DMS153 treated with DMSO at 0.1 percent for 48 hours (cell line): ENCODE measurements around the gene BUB1.
"Not testable (repeated sequence)": the region's sequence is repeated elsewhere in the genome, so short reads cannot be mapped to it uniquely, and the experiment has no call there.

Source experiments
- DNase-seq: peaks from one replicate; lab custom pipeline; 2025; ENCODE audit not compliant: unreplicated experiment; lab: John Stamatoyannopoulos, UW

BUB1 gene

DNA sequence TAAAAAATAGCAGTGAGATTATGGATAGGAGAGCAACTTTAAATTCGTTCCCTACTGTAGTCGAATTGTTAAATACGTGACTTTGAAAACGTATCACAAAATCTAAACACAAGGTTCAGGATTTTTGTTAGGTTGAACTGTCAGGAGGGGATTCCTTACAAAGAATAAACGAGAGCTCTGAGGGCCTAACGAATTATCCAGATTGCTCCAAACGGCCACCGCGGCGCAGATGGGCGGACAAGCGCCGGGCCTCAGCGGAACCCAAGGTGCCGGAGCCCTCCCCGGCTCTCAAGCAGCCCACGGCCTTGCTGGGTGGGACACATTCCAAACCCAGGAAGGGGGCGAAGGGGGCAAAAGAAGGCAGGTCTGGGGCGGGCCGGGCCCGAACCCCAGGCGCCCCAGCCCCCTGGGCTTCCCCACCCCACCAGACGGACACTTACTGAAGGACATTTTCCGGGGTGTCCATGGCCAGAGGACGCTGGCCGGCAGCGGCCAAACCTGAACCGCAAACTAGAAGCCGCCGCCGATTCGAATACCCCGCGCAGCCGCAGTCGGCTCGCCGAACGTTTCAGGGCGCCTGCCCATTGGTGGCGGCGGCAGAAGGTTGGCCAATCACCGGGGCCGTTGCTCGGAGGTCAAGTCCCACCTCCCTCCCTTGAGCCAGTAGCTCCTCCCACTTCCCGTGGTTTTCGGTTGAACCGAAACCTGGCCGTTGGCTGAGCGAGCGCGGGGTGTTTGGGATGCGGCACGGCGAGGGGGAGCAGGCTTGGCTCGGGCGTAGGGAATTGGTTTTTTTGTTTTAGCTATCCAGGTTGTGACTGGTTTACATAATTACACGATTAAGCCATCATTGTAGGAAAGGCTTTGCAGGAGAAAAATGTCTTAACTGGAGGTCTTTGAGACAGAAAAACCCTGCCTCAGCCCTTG, at the start of gene BUB1:
Gene BUB1, minus strand, starts transcription at position 534 of the 927 bp plus-strand sequence. Its CDS starts 68 bp downstream, at position 466.
- peak; percentile 89 for DNase-seq

DNA sequence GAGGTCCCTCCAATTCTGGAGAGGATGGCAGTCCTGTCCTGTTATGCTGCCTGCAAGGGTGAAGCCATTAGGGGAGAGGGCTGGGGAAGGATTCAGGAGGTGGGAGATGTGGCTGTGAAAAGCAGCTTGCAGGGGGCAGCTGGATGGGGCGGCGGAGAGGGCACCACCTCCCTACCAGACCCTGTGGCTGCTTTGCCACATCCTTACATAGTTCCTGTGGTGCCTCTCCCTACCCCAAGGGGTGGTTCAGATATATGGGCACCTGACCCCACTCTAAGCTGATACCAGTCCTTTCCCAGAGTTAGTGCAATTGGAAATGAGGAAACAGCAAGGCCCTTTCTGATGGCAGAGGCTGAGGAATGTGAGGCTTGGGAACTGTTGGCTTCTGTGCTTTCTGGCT, 48.4 kb upstream of the BUB1 start:
- no peak for DNase-seq

DNA sequence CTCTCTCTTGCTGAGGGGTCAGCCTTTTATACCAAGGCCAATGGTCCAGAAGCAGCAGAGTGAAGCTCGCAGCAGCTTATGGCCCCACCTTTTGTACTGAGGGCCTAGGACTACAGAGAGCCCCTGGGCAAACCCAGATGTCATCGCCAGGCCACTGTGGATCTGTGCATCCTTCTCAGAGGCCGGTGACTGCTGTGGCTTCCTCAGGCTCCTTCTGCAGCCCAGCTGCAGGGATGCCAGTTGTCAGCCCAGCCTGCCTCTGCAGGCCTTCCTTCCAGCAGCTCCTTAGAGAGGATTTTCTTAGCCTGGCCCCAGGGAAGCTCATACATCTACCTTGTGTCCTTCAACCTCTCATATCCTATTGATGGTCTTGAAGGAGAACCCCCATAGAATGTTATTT, 48.0 kb upstream of the BUB1 start:
- DNase-seq, result no peak

- no peak for DNase-seq
Measured at GRCh38 chr2:110725370-110725769, 47.5 kb upstream of the BUB1 start.

DNA sequence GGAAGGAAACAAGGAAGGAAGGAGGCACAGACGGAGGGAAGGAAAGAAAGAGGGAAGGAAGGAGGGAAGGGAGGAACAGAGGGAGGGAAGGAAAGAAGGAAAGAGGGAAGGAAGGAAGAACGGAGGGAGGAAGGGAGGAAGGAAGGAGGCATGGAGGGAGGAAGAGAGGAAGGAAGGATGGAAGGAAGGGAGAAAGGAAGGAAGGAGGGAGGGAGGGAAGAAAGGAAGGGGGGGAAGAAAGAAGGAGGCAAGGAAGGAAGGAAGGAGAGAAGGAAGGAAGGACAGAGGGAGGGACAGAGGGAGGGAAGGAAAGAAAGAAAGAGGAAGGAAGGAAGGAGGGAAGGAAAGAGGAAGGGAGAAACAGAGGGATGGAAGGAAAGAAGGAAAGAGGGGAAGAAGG, 47.0 kb upstream of the BUB1 start:
- no peak for DNase-seq

DNA sequence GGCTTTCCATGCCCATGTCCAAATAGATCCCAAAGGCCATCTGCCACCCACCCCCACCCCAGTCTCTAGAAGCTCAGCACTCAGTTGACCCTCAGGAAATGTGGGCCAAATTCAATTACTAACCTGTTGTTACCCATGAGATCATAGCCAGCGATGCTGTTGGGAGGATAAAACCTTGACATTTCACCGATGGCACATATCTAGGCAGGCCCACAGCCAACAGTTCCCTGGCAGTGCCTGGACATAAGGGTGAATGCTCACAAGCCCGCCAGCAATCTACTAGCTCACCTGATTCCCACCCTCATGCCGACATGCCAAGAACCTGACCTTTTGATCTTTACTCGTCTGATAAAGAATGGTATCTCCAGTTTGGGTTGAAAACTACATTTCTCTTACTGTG, 42.7 kb upstream of the BUB1 start:
- no peak for DNase-seq

DNA sequence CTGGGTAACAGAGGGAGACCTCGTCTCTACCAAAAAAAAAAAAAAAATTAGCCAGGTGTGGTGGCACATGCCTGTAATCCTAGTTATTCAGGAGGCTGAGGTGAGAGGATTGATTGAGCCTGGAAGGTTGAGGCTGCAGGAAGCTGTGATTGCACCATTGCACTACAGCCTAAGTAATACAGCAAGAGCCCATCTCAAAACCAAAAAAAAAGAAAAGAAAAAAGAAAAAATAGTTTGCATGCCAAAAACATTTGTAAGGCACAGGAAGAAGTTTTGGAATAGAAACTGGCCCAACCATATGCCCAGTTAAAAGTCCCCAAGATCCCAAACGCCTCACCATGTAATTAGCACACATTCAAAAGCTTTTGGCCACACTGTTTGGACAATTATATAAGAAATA, 41.1 kb upstream of the BUB1 start:
- no peak for DNase-seq

DNA sequence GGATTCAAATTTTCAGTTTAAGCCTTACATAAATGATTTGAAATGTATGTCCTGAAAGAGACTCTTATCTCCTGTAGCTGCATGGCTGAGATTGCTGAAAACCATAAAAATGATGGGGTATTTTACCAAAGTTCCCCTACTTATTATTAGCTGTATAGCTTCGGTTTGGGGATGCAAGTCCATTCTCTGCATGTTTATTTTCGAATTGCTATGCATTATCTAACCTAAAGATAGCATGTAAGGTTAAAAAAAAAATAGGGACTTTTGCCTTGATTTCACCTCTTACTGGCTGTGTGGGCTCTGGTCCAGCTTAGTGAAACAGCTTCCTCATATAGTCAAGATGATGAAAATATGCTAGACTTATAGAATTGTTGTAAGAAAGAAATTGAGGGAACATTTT, 40.5 kb upstream of the BUB1 start:
- DNase-seq, result no peak

GRCh38 chr2:110717734-110718133, 39.9 kb upstream of the BUB1 start:
- DNase-seq, result no peak

GRCh38 chr2:110716959-110717645, 39.2 kb upstream of the BUB1 start:
- DNase-seq, result no peak

DNA sequence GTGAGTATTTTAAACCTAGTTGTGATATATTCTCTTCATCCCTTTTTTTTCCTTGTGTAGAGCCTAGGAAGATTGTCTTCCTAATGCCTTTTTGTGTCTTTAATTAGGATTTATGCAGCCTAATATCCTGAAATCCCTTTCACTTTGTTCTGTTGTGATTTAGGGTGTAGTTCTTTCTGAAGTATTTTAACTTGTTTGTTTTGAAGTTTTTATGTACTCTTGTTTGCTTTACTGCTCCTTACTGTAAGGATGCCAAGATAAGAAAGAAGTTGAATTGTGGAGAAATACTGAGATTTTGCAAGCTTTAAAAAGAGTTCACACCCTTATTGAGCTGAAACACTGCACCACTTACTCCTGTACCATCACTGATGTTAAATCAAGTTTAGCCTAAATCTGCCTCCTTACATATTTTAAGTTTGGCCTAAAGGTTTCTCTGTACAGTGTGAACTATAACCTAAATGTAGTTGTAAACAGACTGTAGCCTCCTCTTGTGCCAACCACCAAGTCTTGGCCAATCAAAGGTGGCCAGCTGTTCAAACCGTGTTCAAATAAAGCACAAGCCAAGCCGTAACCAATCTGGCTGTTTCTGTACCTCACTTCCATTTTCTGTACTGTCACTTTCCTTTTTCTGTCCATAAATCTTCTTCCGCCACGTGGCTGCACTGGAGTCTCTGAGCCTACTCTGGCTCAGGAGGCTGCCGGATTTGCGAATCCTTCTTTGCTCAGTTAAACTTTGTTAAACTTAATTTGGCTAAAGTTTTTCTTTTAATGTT, 36.8 kb upstream of the BUB1 start:
- DNase-seq, result no peak

DNA sequence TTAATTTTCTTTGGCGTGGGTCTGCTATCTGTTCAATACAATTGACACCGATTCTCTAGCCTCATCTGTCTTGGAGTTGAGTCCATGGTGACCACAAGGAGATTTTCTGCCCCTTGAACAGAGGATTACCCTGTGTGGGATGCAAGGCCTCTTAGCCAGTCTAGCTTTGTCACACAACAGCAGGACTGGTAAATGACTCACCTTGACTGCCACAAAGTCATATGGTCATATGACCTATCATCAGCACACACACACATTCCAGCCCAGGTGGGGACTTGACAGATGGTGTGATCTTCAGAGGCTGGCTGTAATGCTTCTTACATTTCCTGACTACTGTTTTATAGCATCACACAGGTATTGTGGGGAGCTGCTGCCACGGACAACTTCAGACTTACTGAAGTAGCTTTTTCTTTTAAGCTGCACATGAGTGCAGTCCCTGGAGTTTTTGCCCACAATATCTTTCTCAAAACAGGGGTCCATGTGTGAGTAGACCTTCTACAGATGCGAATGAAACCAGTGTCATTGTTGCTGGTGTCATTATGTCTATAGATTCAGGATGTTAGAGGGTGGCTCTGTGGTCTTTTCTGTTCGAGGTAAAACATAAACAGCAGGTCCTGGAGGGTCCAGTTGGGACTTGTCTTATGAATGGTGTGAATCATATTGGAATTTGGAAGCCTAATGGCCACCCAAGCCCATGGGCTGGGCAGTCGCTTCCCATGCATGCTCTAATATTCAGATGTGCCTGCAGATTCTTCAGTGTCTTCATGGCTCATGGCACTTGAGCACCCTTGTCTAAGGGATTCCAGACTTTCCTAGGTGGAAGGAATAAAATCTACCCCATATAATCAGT, 35.9 kb upstream of the BUB1 start:
- DNase-seq, result no peak

- DNase-seq, result no peak
Measured at GRCh38 chr2:110712737-110713136, 34.9 kb upstream of the BUB1 start.

DNA sequence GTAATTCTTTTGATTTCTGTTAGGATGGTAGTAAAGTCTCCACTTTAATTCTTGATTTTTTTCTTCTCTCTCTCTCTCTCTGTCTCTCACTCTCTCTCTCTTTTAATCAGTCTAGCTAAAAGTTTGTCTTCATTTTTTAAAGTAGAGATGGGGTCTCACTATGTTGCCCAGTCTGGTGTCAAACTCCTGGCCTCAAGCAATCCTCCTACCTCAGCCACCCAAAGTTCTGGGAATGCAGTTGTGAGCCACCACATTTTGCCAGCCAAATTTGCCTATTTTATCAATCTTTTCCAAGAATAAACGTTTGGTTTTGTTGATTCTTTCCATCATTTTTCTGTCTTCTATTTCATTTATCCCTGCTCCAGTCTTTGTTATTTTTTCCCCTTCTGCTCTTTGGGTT, 30.6 kb upstream of the BUB1 start:
- DNase-seq, result no peak

- DNase-seq, result no peak
Measured at GRCh38 chr2:110707386-110707965, 29.6 kb upstream of the BUB1 start.

DNA sequence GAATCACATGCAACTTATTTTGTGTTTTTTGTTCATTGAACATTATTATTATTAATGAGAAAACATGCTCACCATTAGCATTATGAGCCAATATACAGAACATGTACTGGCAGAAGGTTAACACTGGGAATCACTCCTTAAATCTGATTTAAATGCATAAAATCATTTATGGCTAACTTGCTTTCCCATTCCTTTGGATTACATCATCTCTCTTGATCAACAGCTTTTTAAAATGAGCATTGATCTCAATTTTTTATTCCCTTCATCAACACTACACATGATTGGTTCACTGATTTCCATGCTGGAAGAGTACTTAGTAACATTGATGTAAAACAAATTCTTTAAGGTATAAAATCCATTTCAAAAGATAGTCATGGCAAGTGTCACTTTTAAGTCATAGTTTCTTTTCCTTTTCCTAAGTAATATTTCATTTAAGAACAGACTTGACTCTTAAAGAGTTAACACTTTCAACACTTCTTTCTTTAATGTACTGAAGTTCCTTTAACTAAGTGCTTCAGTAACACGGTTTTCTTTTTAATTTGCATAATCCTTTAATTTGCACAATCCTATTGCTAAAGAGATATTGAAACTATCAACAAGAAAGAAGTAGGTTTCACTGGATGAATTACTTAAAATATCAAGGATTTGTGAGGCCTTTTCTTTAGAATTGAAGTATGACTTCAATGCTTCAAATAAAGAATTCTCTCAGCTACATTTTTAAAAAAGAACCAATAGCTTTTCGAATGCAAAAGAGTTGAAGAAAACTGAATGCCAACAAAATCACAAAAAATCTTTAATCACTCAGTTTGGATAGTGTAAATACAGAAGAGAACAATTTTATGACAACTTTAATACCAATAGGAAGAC, 24.9 kb upstream of the BUB1 start:
- no peak for DNase-seq

DNA sequence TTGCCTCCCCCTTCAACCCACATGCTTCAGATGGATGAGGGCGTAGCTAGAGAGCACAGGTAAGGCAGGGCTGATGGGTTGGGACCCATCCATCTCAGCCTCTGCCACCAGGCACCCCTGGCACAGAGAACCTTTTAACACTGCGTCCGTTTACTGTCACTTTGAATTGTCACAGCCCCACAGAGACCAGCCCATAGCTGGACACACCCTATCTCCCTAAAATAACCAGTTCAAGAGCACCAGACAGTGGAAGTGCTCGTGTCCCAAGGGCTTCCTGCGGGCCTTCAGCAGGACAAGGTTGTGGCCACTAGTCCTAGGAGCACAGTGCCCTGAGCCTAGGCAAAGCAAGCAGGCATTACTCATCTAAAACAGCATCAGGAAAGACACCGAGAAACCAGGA, 20.4 kb upstream of the BUB1 start:
- not testable (repeated sequence) for DNase-seq

GRCh38 chr2:110695146-110695898, 17.5 kb upstream of the BUB1 start:
- DNase-seq, result not testable (repeated sequence)
